Glutamatergic neuron (in vitro differentiated cells): Measurements from ENCODE around the gene GLYATL3. TPM values are rescaled to one million over a fixed set of nuclear protein-coding genes. Genes with fewer than 3 reads are reported as not detected.

Experiments
- DNase-seq: peaks from one replicate; pipeline ENCODE4 v3.0.0; 2022
- H3K27ac Mint-ChIP-seq: one replicate; pipeline ENCODE4 v1.8.0; 2020; ENCODE audit warnings: mild to moderate bottlenecking, mixed read lengths, inconsistent platforms; ENCODE audit not compliant: unreplicated experiment
- H3K27me3 Mint-ChIP-seq: one replicate; pipeline ENCODE4 v1.8.0; 2020; ENCODE audit warnings: mild to moderate bottlenecking, moderate library complexity, mixed read lengths, inconsistent platforms; ENCODE audit not compliant: unreplicated experiment
- H3K36me3 Mint-ChIP-seq: one replicate; pipeline ENCODE4 v1.8.0; 2020; ENCODE audit warnings: mild to moderate bottlenecking, mixed read lengths, inconsistent platforms; ENCODE audit not compliant: unreplicated experiment
- H3K4me1 Mint-ChIP-seq: one replicate; pipeline ENCODE4 v1.8.0; 2020; ENCODE audit warnings: mild to moderate bottlenecking, low read depth, mixed read lengths, inconsistent platforms; ENCODE audit not compliant: unreplicated experiment
- H3K4me3 Mint-ChIP-seq: one replicate; pipeline ENCODE4 v1.8.0; 2020; ENCODE audit warnings: mild to moderate bottlenecking, mixed read lengths, inconsistent platforms; ENCODE audit not compliant: unreplicated experiment
- H3K9me3 Mint-ChIP-seq: one replicate; pipeline ENCODE4 v1.8.0; 2020; ENCODE audit warnings: mild to moderate bottlenecking, moderate library complexity, mixed read lengths, inconsistent platforms; ENCODE audit not compliant: unreplicated experiment
- total RNA-seq: library from RNA; stranded (reverse); fragmentation: NEBNext Ultra II Directional; extraction: Animal tissue kit (Norgen Biotek cat#: 25700); gene quantifications from one replicate; pipeline ENCODE4 v1.2.1, GENCODE V29; 2021; ENCODE audit not compliant: unreplicated experiment
- TF ChIP-seq, protein P1 (sequence below): fragments of 200-600 bp; sonication (generic); IDR thresholded peaks from one replicate; pipeline ENCODE4 v1.5.0; 2021; ENCODE audit not compliant: partially characterized antibody, unreplicated experiment

The GLYATL3 gene
- total RNA-seq, 1 donor from 2014 or later = not detected

DNA sequence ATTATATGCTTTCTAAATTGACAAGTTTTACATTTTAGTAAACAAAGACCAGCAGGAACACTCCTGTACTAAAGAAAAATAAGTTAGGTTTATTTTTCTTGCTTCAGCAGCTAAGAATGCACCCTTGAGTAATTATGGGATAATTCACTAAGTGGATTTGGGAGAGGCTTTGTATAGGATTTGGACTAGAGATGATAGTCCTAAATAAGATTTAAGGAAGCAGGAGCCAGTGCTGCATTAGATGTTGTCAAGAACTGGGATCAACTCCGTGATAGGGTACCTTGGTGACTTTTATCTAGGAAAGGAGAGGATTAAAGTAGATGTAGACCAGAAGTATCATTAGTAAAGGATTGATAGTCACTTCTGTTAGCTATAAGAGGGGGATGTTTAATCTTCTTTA lies 46.6 kb downstream of the GLYATL3 start:
- H3K4me1 Mint-ChIP-seq = peaks cover 4% of the 10 kb centered on the region
- TF ChIP-seq, protein P1, sequence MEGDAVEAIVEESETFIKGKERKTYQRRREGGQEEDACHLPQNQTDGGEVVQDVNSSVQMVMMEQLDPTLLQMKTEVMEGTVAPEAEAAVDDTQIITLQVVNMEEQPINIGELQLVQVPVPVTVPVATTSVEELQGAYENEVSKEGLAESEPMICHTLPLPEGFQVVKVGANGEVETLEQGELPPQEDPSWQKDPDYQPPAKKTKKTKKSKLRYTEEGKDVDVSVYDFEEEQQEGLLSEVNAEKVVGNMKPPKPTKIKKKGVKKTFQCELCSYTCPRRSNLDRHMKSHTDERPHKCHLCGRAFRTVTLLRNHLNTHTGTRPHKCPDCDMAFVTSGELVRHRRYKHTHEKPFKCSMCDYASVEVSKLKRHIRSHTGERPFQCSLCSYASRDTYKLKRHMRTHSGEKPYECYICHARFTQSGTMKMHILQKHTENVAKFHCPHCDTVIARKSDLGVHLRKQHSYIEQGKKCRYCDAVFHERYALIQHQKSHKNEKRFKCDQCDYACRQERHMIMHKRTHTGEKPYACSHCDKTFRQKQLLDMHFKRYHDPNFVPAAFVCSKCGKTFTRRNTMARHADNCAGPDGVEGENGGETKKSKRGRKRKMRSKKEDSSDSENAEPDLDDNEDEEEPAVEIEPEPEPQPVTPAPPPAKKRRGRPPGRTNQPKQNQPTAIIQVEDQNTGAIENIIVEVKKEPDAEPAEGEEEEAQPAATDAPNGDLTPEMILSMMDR = no peak
- no peak for DNase-seq
- H3K4me3 Mint-ChIP-seq = no peak overlapping the region
- H3K9me3 Mint-ChIP-seq = no peaks in the 10 kb centered on the region
- H3K36me3 Mint-ChIP-seq = no peaks in the 10 kb centered on the region
- no peak overlapping the region for H3K27ac Mint-ChIP-seq
- H3K27me3 Mint-ChIP-seq = peaks cover 8% of the 10 kb centered on the region

DNA sequence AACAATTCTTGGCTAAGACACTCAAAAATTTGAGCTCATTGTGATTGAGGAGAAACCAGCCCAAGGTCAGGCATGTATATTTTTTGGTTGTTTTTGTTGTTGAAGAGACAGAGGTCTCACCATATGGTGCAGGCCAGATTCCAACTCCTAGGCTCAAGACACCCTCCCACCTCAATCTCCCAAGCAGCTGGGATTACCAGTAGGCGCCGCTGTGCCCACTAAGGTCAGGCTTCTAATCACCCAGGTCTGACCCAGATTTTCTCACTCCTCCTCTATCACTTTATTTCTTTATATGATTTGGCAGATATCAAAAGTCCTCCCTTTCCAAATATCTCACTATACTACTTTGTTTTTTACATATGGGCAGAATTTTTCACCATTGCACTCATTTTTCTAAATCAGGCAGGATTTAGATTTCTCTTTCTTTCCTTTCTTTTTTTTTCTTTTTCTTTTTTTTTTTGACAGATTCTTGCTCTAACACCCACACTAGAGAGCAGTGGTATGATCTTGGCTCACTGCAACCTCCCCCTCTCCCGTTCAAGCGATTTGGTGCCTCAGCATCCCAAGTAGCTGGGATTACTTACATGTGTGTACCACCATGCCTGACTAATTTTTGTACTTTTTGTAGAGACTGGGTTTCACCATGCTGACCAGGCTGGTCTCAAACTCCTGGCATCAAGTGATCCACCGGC lies 49.0 kb downstream of the GLYATL3 start:
- DNase-seq = no peak
- TF ChIP-seq, protein P1 = no peak
- H3K4me3 Mint-ChIP-seq = no peak overlapping the region
- no peaks in the 10 kb centered on the region for H3K9me3 Mint-ChIP-seq
- peaks cover 10% of the 10 kb centered on the region for H3K4me1 Mint-ChIP-seq
- H3K27me3 Mint-ChIP-seq = peaks cover 10% of the 10 kb centered on the region
- H3K27ac Mint-ChIP-seq = no peak overlapping the region
- no peaks in the 10 kb centered on the region for H3K36me3 Mint-ChIP-seq

DNA sequence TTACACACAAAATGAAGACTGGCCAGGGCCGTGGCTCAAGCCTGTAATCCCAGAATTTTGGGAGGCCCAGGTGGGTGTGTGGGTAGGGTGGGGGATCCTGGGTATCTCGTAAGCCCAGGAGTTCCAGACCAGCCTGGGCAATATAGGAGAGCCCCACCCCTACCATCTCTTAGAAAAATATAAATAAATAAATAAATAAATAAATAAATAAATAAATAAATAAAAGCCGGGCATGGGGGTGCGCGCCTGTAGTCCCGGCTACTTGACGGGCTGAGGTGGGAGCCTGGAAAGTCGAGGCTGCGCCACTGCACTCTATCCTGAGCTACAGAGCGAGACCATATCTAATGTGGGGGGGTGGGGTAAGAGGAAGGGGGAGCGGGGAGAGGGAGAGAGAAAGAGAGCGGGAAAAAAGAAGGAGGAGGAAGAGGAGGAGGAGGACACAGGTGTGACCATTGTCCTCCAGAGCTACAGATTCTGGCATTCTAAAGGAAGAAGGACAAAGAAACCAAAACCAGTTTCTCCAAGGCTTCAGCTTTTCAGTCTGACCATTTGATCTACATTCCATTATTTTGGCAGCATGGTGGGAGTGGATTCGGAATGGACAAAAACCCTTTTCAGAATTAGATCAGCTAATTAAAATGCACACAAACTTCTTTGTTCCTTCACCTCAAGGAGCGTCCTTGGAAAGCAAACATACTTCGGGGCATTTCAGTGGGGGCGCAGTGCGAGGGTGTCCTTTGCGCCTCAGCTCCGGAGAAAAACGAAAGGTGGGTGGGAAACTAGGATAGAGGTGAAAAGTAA lies 50.2 kb downstream of the GLYATL3 start:
- Mint-ChIP-seq H3K27me3 (peaks cover 10% of the 10 kb centered on the region), H3K36me3 (no peaks in the 10 kb centered on the region), H3K27ac (no peak overlapping the region), H3K9me3 (no peaks in the 10 kb centered on the region), H3K4me3 (peak overlapping the region; percentile 90), H3K4me1 (peaks cover 10% of the 10 kb centered on the region)
- TF ChIP-seq, protein P1 = no peak
- no peak for DNase-seq

- Mint-ChIP-seq H3K36me3 (no peaks in the 10 kb centered on the region), H3K9me3 (no peaks in the 10 kb centered on the region), H3K27me3 (peaks cover 10% of the 10 kb centered on the region), H3K27ac (no peak within 1 kb of the TSS), H3K4me1 (peaks cover 10% of the 10 kb centered on the region), H3K4me3 (peak within 1 kb of the TSS; percentile 90)
- DNase-seq = peak; percentile 56
- TF ChIP-seq, protein P1 = no peak
Measured at GRCh38 chr6:49550492-49551077, 50.9 kb downstream of the GLYATL3 start, which contains the start of gene C6orf141. C6orf141 (plus strand) TSS chr6:49550668; CDS start chr6:49550793, 125 bp downstream.
